ENCODE results near the gene ALDH1L1.

The ALDH1L1 gene

DNA sequence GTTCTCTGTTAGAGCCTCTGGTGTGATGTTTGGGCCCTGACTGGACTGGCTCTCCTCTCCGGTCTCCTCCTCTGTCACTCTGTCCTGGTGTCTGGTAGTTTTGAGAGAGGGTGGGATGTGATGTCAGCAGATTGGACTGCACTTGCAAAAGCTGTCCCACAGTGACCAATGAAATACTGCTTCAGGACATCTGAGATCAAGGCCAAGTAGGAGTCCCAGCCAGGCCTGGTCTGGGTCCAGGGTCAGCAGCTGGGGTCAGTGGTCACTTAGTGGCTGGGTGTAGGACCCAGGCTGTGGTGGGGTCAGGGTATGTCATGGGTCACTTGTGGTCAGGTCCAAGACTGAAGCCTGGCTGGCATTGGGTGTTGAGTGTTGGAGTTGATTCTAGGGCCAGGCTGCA is 20.9 kb downstream of the ALDH1L1 start:
- no peak overlapping the region for H3K27ac Mint-ChIP-seq
- H3K9me3 Mint-ChIP-seq = peaks cover 2% of the 10 kb centered on the region

DNA sequence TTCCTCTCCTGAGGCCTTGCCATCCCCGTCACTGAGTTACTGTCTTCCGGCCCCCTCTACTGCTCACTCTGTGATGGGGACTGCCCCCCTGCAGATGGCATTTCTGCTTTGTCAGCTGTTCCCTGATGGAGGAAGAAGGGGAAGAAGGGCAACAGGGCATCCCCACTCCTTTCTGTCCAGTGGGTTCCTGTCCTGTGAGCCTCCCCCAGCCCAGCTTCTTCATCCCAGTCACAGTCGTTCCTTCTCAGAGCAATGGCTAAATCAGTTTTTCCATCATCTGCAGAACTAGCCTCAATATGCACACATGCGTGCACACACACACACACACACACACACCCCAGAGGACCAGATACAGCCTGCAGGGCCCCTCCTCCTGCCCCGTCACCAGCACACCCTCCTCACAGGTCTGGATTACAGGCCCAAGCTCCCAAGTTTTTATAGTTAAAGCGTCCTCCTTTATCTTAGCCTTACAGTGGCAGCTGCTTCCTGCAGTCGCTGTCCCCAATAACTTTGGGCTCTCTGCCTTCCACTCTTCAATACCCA is 21.4 kb downstream of the ALDH1L1 start:
- Mint-ChIP-seq H3K4me3 (no peak overlapping the region), H3K9me3 (peaks cover 2% of the 10 kb centered on the region), H3K27ac (no peak overlapping the region), H3K27me3 (ENCODE audit: low read depth) (peaks cover 17% of the 10 kb centered on the region), H3K4me1 (no peaks in the 10 kb centered on the region), H3K36me3 (ENCODE audit: low read depth) (no peaks in the 10 kb centered on the region)
- TF ChIP-seq, protein P1, sequence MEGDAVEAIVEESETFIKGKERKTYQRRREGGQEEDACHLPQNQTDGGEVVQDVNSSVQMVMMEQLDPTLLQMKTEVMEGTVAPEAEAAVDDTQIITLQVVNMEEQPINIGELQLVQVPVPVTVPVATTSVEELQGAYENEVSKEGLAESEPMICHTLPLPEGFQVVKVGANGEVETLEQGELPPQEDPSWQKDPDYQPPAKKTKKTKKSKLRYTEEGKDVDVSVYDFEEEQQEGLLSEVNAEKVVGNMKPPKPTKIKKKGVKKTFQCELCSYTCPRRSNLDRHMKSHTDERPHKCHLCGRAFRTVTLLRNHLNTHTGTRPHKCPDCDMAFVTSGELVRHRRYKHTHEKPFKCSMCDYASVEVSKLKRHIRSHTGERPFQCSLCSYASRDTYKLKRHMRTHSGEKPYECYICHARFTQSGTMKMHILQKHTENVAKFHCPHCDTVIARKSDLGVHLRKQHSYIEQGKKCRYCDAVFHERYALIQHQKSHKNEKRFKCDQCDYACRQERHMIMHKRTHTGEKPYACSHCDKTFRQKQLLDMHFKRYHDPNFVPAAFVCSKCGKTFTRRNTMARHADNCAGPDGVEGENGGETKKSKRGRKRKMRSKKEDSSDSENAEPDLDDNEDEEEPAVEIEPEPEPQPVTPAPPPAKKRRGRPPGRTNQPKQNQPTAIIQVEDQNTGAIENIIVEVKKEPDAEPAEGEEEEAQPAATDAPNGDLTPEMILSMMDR (IDR thresholded peaks at IDR 0.05; ENCODE audit: unreplicated experiment in 3 of 3) = no peak

More for the DNA sequence above, 20.9 kb downstream of the ALDH1L1 start:
- H3K27me3 Mint-ChIP-seq (ENCODE audit: low read depth) = peaks cover 15% of the 10 kb centered on the region
- no peaks in the 10 kb centered on the region for H3K4me1 Mint-ChIP-seq
- TF ChIP-seq, protein P1 (IDR thresholded peaks at IDR 0.05; ENCODE audit: unreplicated experiment in 3 of 3) = no peak
- H3K4me3 Mint-ChIP-seq = no peak overlapping the region
- no peaks in the 10 kb centered on the region for H3K36me3 Mint-ChIP-seq (ENCODE audit: low read depth)

DNA sequence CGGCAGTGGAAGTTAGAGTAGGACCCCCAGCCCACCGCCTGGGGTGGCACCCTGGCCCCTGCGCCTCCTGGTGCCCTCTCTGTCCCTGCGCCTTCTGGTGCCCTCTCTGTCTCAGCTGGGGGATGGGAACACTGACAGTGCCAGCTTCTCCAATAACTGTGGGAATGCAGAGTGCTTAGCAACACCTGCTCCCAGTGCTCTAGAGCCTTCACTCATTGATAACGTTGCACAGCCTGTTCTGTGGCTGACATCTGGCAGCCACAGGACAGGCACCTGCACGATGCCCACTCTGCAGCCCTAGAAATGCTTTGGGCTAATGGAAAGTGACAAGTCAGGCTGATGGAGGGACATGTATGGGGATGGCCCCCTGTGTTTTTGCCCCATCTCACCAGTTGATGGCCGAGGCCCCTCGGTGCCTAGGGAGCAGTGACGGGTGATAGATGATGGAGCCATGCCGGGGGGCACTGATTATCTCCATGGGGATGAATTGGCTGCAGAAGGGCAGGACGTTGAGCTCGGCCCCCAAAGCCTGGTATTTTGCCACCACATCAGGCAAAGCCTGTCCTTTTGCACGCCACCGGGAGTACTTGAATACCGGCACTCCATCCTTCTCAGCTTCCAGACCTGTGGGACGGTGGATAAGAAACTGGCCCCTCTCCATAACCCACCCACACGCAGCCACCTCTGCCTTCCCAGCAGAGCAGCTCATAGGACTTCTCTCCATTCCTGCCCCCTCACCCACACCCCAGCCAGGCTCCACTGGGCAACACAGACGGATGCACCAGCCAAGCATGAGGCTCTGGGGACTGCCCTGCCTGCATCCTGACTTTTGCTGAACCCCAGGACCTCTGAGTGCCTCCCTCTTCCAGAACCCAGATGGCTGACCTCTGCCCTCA is 22.1 kb downstream of the ALDH1L1 start:
- Mint-ChIP-seq H3K4me1 (no peaks in the 10 kb centered on the region), H3K27me3 (ENCODE audit: low read depth) (peaks cover 13% of the 10 kb centered on the region), H3K4me3 (no peak overlapping the region), H3K9me3 (no peaks in the 10 kb centered on the region), H3K27ac (no peak overlapping the region), H3K36me3 (ENCODE audit: low read depth) (no peaks in the 10 kb centered on the region)
- TF ChIP-seq, protein P1 (IDR thresholded peaks at IDR 0.05; ENCODE audit: unreplicated experiment in 3 of 3) = no peak

DNA sequence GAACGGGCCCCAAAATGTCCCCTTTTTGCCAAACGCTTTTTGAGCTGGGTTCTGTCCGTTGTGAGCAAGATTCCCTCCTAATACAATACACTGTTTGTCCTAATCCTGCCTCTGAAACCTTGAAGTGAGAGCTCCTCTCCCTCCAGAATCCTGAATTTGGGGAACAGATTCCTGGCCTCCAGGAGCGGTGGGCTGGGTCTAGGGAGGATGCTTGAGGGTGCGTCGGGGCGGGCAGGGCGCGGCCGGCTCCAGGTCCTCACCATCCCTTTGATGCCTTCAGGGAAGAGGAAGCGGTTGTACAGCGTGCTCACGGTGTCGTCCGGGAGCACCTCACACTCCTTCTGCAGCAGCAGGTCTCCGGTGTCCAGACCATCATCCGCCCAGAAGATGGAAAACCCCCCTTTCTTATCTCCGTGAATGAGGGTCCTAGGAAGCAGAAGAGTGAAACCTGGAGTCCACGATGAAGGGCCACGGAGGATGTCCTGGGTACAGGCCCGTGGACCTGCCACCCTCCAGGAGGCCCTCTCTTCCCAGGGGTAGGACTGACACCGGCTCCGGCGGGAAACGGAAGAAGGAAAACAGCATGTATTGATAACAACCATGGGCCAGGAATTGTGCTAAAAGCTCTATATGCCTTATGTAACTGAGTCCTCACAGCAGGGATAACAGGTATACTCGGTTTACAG is 23.2 kb downstream of the ALDH1L1 start:
- H3K27ac Mint-ChIP-seq = no peak overlapping the region
- TF ChIP-seq, protein P1 (IDR thresholded peaks at IDR 0.05; ENCODE audit: unreplicated experiment in 3 of 3) = no peak
- peaks cover 13% of the 10 kb centered on the region for H3K27me3 Mint-ChIP-seq (ENCODE audit: low read depth)
- no peaks in the 10 kb centered on the region for H3K36me3 Mint-ChIP-seq (ENCODE audit: low read depth)
- no peaks in the 10 kb centered on the region for H3K4me1 Mint-ChIP-seq
- H3K9me3 Mint-ChIP-seq = no peaks in the 10 kb centered on the region
- no peak overlapping the region for H3K4me3 Mint-ChIP-seq

DNA sequence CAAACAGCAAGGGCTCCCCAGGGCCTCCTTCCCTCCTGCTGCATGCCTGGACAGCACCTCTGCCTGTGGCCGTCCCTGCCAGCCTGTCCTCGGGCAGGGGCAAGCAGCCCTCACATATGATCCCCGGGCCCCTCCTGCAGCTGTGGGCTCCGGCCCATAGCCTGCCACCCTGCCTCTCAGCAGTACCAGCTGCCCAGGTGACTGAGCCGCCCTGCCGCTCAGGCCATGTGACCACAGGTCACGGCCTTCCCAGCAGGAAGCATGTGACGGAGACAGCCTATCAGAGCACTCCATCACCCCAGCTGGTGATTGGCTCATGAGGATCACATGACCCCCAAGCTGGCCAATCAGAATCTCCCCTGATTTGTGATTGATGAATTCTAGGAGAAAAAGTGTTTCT is 23.9 kb downstream of the ALDH1L1 start:
- Mint-ChIP-seq H3K27me3 (ENCODE audit: low read depth) (peaks cover 13% of the 10 kb centered on the region), H3K4me1 (no peaks in the 10 kb centered on the region), H3K36me3 (ENCODE audit: low read depth) (no peaks in the 10 kb centered on the region), H3K4me3 (no peak overlapping the region), H3K27ac (no peak overlapping the region), H3K9me3 (no peaks in the 10 kb centered on the region)
- TF ChIP-seq, protein P1 (IDR thresholded peaks at IDR 0.05; ENCODE audit: unreplicated experiment in 3 of 3) = no peak

All from nephron (organoid).